AG04450 (cell line): ENCODE data around the gene GAS7. TPM values are rescaled to one million over a fixed set of nuclear protein-coding genes. Genes with fewer than 3 reads are reported as not detected.

Source experiments
- CTCF ChIA-PET: fragments of 300-600, 350-600 bp; formaldehyde crosslinking; extraction: SDS; loops from one replicate; lab custom pipeline; 2022; ENCODE audit warnings: antibody characterized with exemption, inconsistent platforms; lab: Charles Lee
- POLR2A ChIA-PET: fragments of 350-600 bp; formaldehyde crosslinking; extraction: SDS; loops from one replicate; lab custom pipeline; 2021; ENCODE audit warnings: antibody characterized with exemption, inconsistent platforms; lab: Yijun Ruan, JAX
- DNase-seq: peaks from one replicate; pipeline ENCODE4 v3.0.0-alpha.2; 2011; ENCODE audit warnings: low read depth, low spot score
- H3K27ac ChIP-seq: one replicate; pipeline ENCODE4 v1.5.1; 2012; ENCODE audit warnings: low read depth, low read length, control low read depth
- H3K27me3 ChIP-seq: one replicate; pipeline ENCODE4 v1.6.0; 2012; ENCODE audit warnings: low read length; ENCODE audit not compliant: control insufficient read depth, insufficient read depth
- H3K4me3 ChIP-seq: 2 replicates; pipeline ENCODE4 v1.5.1; 2011; ENCODE audit warnings: mild to moderate bottlenecking, low read depth, low read length, control low read depth
- H3K9me3 ChIP-seq: 2 replicates; pipeline ENCODE4 v1.5.1; 2012; ENCODE audit warnings: low read length; ENCODE audit not compliant: control insufficient read depth, insufficient read depth
- CTCF ChIP-seq: IDR thresholded peaks from 2 replicates; pipeline ENCODE4 v1.5.1; 2011; ENCODE audit warnings: low read depth, low read length, control low read depth, inconsistent platforms
- polyA plus RNA-seq: library from polyadenylated mRNA; depleted of rRNA; stranded (reverse); fragments of >200 nt; gene quantifications from 2 replicates; pipeline ENCODE4 v1.2.3, GENCODE V29; 2011

Gene GAS7
- polyA plus RNA-seq, 1 experiment: 5.6 TPM

- Histone ChIP-seq H3K27ac (no peak overlapping the region), H3K27me3 (no peaks in the 10 kb centered on the region), H3K9me3 (no peaks in the 10 kb centered on the region), H3K4me3 (no peak overlapping the region)
- TF ChIP-seq CTCF: no peak
- DNase-seq: no peak
- ChIA-PET POLR2A (no interaction called here), CTCF (no interaction called here)
Observed at GRCh38 chr17:10156077-10156435, 42.4 kb downstream of the GAS7 start.

GRCh38 chr17:10155371-10156076 is 42.9 kb downstream of the GAS7 start:
- H3K4me3 ChIP-seq: no peak overlapping the region
- TF ChIP-seq CTCF: no peak
- ChIA-PET CTCF (no interaction called here), POLR2A (no interaction called here)
- H3K27ac ChIP-seq: no peak overlapping the region
- H3K9me3 ChIP-seq: no peaks in the 10 kb centered on the region
- H3K27me3 ChIP-seq: no peaks in the 10 kb centered on the region
- no peak for DNase-seq

- Histone ChIP-seq H3K27me3 (no peaks in the 10 kb centered on the region), H3K27ac (no peak overlapping the region), H3K4me3 (no peak overlapping the region), H3K9me3 (no peaks in the 10 kb centered on the region)
- ChIA-PET POLR2A (no interaction called here), CTCF (interaction anchor here (1.2 kb wide), 1 partner anchor 75 kb away, joined by 4 read pairs; no protein-coding TSS in a partner anchor)
- TF ChIP-seq CTCF: no peak
- DNase-seq: no peak
Observed at GRCh38 chr17:10151667-10152496, 46.5 kb downstream of the GAS7 start.

GRCh38 chr17:10149573-10150399 is 48.6 kb downstream of the GAS7 start:
- Histone ChIP-seq H3K9me3 (no peaks in the 10 kb centered on the region), H3K27ac (no peak overlapping the region), H3K4me3 (no peak overlapping the region), H3K27me3 (no peaks in the 10 kb centered on the region)
- TF ChIP-seq CTCF: no peak
- POLR2A ChIA-PET: no interaction called here
- CTCF ChIA-PET: no interaction called here
- DNase-seq: no peak
